GM23248 (cell line): Measurements from ENCODE around the gene SBF2. TPM values are rescaled to one million over a fixed set of nuclear protein-coding genes. Genes with fewer than 3 reads are reported as not detected.

Source experiments
- DNase-seq: peaks from one replicate; pipeline ENCODE4 v3.0.0-alpha.2; 2015
- H2AFZ ChIP-seq: fragments of 200-600 bp; sonication (generic); 2 replicates; pipeline ENCODE4 v1.6.1; 2016; ENCODE audit warnings: antibody characterized with exemption
- H3F3A ChIP-seq: fragments of 200-600 bp; sonication (generic); 2 replicates; pipeline ENCODE4 v1.6.1; 2016; ENCODE audit warnings: mild to moderate bottlenecking, antibody characterized with exemption, mixed run types; ENCODE audit not compliant: insufficient read depth
- H3K27ac ChIP-seq: fragments of 200-600 bp; sonication (generic); 2 replicates; pipeline ENCODE4 v1.5.1; 2016; ENCODE audit warnings: mild to moderate bottlenecking
- H3K27me3 ChIP-seq: fragments of 200-600 bp; sonication (generic); replicated peaks from 2 replicates; pipeline ENCODE4 v1.6.1; 2016; ENCODE audit warnings: mild to moderate bottlenecking; ENCODE audit not compliant: insufficient read depth
- H3K36me3 ChIP-seq: fragments of 200-600 bp; sonication (generic); 2 replicates; pipeline ENCODE4 v1.6.1; 2016; ENCODE audit warnings: low read depth, mild to moderate bottlenecking
- H3K4me1 ChIP-seq: fragments of 200-600 bp; sonication (generic); 2 replicates; pipeline ENCODE4 v1.6.1; 2016; ENCODE audit warnings: mild to moderate bottlenecking; ENCODE audit not compliant: insufficient read depth
- H3K4me2 ChIP-seq: fragments of 200-600 bp; sonication (generic); one replicate; pipeline ENCODE4 v1.6.1; 2016; ENCODE audit warnings: mild to moderate bottlenecking; ENCODE audit not compliant: unreplicated experiment
- H3K4me3 ChIP-seq: fragments of 200-600 bp; sonication (generic); 2 replicates; pipeline ENCODE4 v1.5.1; 2016; ENCODE audit warnings: mild to moderate bottlenecking
- H3K79me2 ChIP-seq: fragments of 200-600 bp; sonication (generic); 2 replicates; pipeline ENCODE4 v1.6.1; 2016; ENCODE audit warnings: mild to moderate bottlenecking; ENCODE audit not compliant: insufficient read depth
- H3K9ac ChIP-seq: fragments of 200-600 bp; sonication (generic); 2 replicates; pipeline ENCODE4 v1.6.1; 2016; ENCODE audit warnings: mild to moderate bottlenecking
- H3K9me2 ChIP-seq: fragments of 200-600 bp; sonication (generic); 2 replicates; pipeline ENCODE4 v1.6.1; 2016; ENCODE audit warnings: mixed run types, mild to moderate bottlenecking, moderate library complexity; ENCODE audit not compliant: insufficient read depth
- H3K9me3 ChIP-seq: fragments of 200-600 bp; sonication (generic); one replicate; pipeline ENCODE4 v1.6.1; 2017; ENCODE audit warnings: low read depth
- H4K20me1 ChIP-seq: fragments of 200-600 bp; sonication (generic); 2 replicates; pipeline ENCODE4 v1.6.0; 2016; ENCODE audit not compliant: insufficient read depth
- EZH2 ChIP-seq: fragments of 200-600 bp; sonication (generic); IDR thresholded peaks from 2 replicates; pipeline ENCODE4 v1.6.1; 2018; ENCODE audit warnings: antibody characterized with exemption, mild to moderate bottlenecking; ENCODE audit not compliant: insufficient read depth, poor library complexity, severe bottlenecking
- EZH2phosphoT487 ChIP-seq: fragments of 200-600 bp; sonication (generic); IDR thresholded peaks from 2 replicates; pipeline ENCODE4 v1.6.1; 2018; ENCODE audit warnings: antibody characterized with exemption, moderate library complexity, mild to moderate bottlenecking, low read depth; ENCODE audit not compliant: insufficient read depth
- WGBS, 2 experiments: methylation state at CpG; one replicate each; pipeline ENCODE4 v1.1.6; 2015 to 2017; ENCODE audit warnings: low lambda C conversion rate in 2 of 2, low coverage in 1 of 2; ENCODE audit errors: missing lambda C conversion rate in 2 of 2; 5-methylcytosine and 5-hydroxymethylcytosine counted together
- in situ Hi-C: fragments of 300-500 bp; cut with MboI; formaldehyde crosslinking; loops from 2 replicates; pipeline ENCODE4 v1.15.0; 2020
- polyA plus RNA-seq: library from polyadenylated mRNA; unstranded; fragments of >200 nt; fragmentation: Nextera tagmentation; extraction: Ambion mirVana; gene quantifications from 2 replicates; pipeline ENCODE4 v1.2.1, GENCODE V29; 2016
- total RNA-seq: library from RNA; depleted of rRNA; stranded (reverse); fragments of >200 nt; shearing (Covaris generic); gene quantifications from 2 replicates; pipeline ENCODE4 v1.2.3, GENCODE V29; 2014

Gene SBF2
- total and polyA plus RNA-seq, 2 experiments from 2014 or later = 21.9 to 32.7 TPM

GRCh38 chr11:10116588-10116987, 177.4 kb downstream of the SBF2 start:
- Histone ChIP-seq H3K27me3 (no peaks in the 10 kb centered on the region), H3K9me2 (no peaks in the 10 kb centered on the region), H3K4me3 (no peak overlapping the region), H3F3A (peaks cover 44% of the 10 kb centered on the region), H3K9ac (no peak overlapping the region), H4K20me1 (no peaks in the 10 kb centered on the region), H2AFZ (no peak overlapping the region), H3K4me1 (peaks cover 51% of the 10 kb centered on the region), H3K9me3 (no peaks in the 10 kb centered on the region), H3K27ac (0 out of 2 replicates have a peak overlapping the region, but pooled peaks have one; percentile 65), H3K79me2 (peaks cover 75% of the 10 kb centered on the region), H3K4me2 (no peak overlapping the region), H3K36me3 (no peaks in the 10 kb centered on the region)
- 93 to 98% methylated on average over 1 of the region's 1 CpG for WGBS, 2 experiments
- no peak for TF ChIP-seq EZH2
- no peak for TF ChIP-seq EZH2phosphoT487
- in situ Hi-C loops = no loop called here
- no peak for DNase-seq

- in situ Hi-C loops = no loop called here
Observed at GRCh38 chr11:10114593-10115404, 179.2 kb downstream of the SBF2 start.

GRCh38 chr11:10113852-10114251, 180.2 kb downstream of the SBF2 start:
- H2AFZ ChIP-seq = no peak overlapping the region
- H3K9me3 ChIP-seq = no peaks in the 10 kb centered on the region
- H3K79me2 ChIP-seq = peaks cover 54% of the 10 kb centered on the region
- no peak for DNase-seq
- peaks cover 43% of the 10 kb centered on the region for H3F3A ChIP-seq
- no peak overlapping the region for H3K27ac ChIP-seq
- no peaks in the 10 kb centered on the region for H3K27me3 ChIP-seq
- in situ Hi-C loops = no loop called here
- no peak overlapping the region for H3K4me2 ChIP-seq
- no peak overlapping the region for H3K4me3 ChIP-seq
- no peaks in the 10 kb centered on the region for H4K20me1 ChIP-seq
- no peaks in the 10 kb centered on the region for H3K36me3 ChIP-seq
- H3K9ac ChIP-seq = no peak overlapping the region
- H3K4me1 ChIP-seq = peaks cover 63% of the 10 kb centered on the region
- no peaks in the 10 kb centered on the region for H3K9me2 ChIP-seq
- no peak for TF ChIP-seq EZH2
- TF ChIP-seq EZH2phosphoT487 = no peak

More at GRCh38 chr11:10114593-10115404, 179.2 kb downstream of the SBF2 start:
- TF ChIP-seq EZH2 = no peak
- TF ChIP-seq EZH2phosphoT487 = no peak
- H3K4me1 ChIP-seq = peaks cover 62% of the 10 kb centered on the region
- H3K27ac ChIP-seq = no peak overlapping the region
- peaks cover 44% of the 10 kb centered on the region for H3F3A ChIP-seq
- H3K9ac ChIP-seq = no peak overlapping the region
- H3K79me2 ChIP-seq = peaks cover 63% of the 10 kb centered on the region
- no peak overlapping the region for H3K4me2 ChIP-seq
- no peak for DNase-seq
- H3K4me3 ChIP-seq = no peak overlapping the region
- 67 to 71% methylated on average over 3 of the region's 3 CpGs for WGBS, 2 experiments
- H3K9me2 ChIP-seq = no peaks in the 10 kb centered on the region
- H3K9me3 ChIP-seq = no peaks in the 10 kb centered on the region
- H2AFZ ChIP-seq = no peak overlapping the region
- no peaks in the 10 kb centered on the region for H4K20me1 ChIP-seq
- no peaks in the 10 kb centered on the region for H3K27me3 ChIP-seq
- H3K36me3 ChIP-seq = no peaks in the 10 kb centered on the region

GRCh38 chr11:10109806-10110205, 184.2 kb downstream of the SBF2 start:
- Histone ChIP-seq H3K9ac (0 out of 2 replicates have a peak overlapping the region, but pooled peaks have one; percentile 3), H3K27ac (peak overlapping the region; percentile 56), H3K4me3 (peak overlapping the region; percentile 22), H3F3A (peaks cover 27% of the 10 kb centered on the region), H3K36me3 (no peaks in the 10 kb centered on the region), H4K20me1 (no peaks in the 10 kb centered on the region), H3K9me2 (no peaks in the 10 kb centered on the region), H3K27me3 (no peaks in the 10 kb centered on the region), H3K9me3 (no peaks in the 10 kb centered on the region), H2AFZ (no peak overlapping the region), H3K4me2 (peak overlapping the region; percentile 44), H3K4me1 (peaks cover 37% of the 10 kb centered on the region), H3K79me2 (peaks cover 53% of the 10 kb centered on the region)
- no peak for TF ChIP-seq EZH2
- no peak for TF ChIP-seq EZH2phosphoT487
- in situ Hi-C loops = no loop called here
- DNase-seq = peak; percentile 80
- 0 to 5% methylated on average over 1 of the region's 1 CpG for WGBS, 2 experiments
